ENCODE data around the gene RAPGEF6.

GRCh38 chr5:131639148-131639547 lies 4.1 kb upstream of the RAPGEF6 start:
- TF ChIP-seq CEBPB (IDR thresholded peaks at IDR 0.05; ENCODE audit: low read depth, low read length) (no peak), CTCF (conservative IDR thresholded peaks at IDR 0.05; ENCODE audit: low read depth, low read length) (no peak)

Data from IMR-90 (cell line).